Vagina (tissue), 2 donors: ENCODE data around the gene PSMG3.

Experiments used
- CTCF ChIP-seq, 3 experiments: fragments of 450-650 bp in 2 of 3; fragments of 200-600 bp in 1 of 3; sonication (generic) in 1 of 3; IDR thresholded peaks; one replicate each; pipeline ENCODE4 v1.5.1; 2017 to 2019; ENCODE audit warnings: antibody characterized with exemption in 3 of 3, mild to moderate bottlenecking in 2 of 3, moderate library complexity in 2 of 3
- POLR2A ChIP-seq, 2 donors: fragments of 450-650 bp; IDR thresholded peaks; one replicate each; pipeline ENCODE4 v1.6.1; 2017; ENCODE audit warnings: antibody characterized with exemption in 2 of 2, mild to moderate bottlenecking in 2 of 2, moderate library complexity in 2 of 2
- POLR2AphosphoS5 ChIP-seq, 2 donors: sonication (generic); formaldehyde crosslinking; IDR thresholded peaks; one replicate each; pipeline ENCODE4 v1.9.0; 2017; ENCODE audit warnings: antibody characterized with exemption in 2 of 2, mild to moderate bottlenecking in 2 of 2, low read depth in 1 of 2; ENCODE audit not compliant: insufficient read depth in 1 of 2

- TF ChIP-seq CTCF (IDR thresholded peaks at IDR 0.05) = no peak
- TF ChIP-seq POLR2A (IDR thresholded peaks at IDR 0.05) = no peak
- no peak for TF ChIP-seq POLR2AphosphoS5 (IDR thresholded peaks at IDR 0.05; ENCODE audit: insufficient read depth in 1 of 2, low read depth in 1 of 2)
Observed at GRCh38 chr7:1590476-1590875, 20.6 kb upstream of the PSMG3 start.
